AG10803 (cell line): Measurements from ENCODE around the gene TNFSF15.
A peak's percentile ranks its signal among the peaks of the same experiment; 100 is the strongest.

Experiments
- DNase-seq: peaks from one replicate; pipeline ENCODE4 v3.0.0; 2010; ENCODE audit warnings: low read depth
- H3K4me3 ChIP-seq: 2 replicates; pipeline ENCODE4 v1.5.1; 2011; ENCODE audit warnings: mild to moderate bottlenecking, low read length, control low read depth
- TF ChIP-seq, protein P1 (sequence below): conservative IDR thresholded peaks from 2 replicates; pipeline ENCODE4 v1.5.1; 2011; ENCODE audit warnings: mild to moderate bottlenecking, low read length, control low read depth, inconsistent platforms

The TNFSF15 gene

DNA sequence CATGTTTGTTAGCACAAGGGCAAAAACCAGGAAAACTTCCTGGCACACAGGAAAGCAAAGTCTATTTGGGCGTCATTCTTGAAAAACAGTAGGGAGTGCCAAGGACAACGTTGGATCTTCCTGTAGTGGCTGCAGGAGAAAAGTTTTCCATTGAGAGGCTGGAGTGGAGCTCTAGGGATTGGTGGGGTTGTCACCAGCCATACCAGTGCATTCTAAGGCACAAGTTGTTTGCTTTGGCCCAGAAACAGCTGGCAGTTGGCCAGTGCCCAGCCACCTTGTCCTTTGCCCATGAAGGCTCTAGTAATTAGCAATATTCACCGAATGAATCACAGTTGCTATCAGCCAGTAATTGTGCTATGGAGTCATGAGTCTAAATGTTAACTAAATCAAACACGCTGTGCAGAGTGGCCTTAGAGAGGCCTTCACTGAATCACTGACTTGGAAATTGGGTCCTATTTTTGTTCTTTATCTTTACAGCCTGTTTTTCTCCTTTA, 26.4 kb downstream of the TNFSF15 start:
- H3K4me3 ChIP-seq: no peak overlapping the region
- DNase-seq: no peak
- TF ChIP-seq, protein P1, sequence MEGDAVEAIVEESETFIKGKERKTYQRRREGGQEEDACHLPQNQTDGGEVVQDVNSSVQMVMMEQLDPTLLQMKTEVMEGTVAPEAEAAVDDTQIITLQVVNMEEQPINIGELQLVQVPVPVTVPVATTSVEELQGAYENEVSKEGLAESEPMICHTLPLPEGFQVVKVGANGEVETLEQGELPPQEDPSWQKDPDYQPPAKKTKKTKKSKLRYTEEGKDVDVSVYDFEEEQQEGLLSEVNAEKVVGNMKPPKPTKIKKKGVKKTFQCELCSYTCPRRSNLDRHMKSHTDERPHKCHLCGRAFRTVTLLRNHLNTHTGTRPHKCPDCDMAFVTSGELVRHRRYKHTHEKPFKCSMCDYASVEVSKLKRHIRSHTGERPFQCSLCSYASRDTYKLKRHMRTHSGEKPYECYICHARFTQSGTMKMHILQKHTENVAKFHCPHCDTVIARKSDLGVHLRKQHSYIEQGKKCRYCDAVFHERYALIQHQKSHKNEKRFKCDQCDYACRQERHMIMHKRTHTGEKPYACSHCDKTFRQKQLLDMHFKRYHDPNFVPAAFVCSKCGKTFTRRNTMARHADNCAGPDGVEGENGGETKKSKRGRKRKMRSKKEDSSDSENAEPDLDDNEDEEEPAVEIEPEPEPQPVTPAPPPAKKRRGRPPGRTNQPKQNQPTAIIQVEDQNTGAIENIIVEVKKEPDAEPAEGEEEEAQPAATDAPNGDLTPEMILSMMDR: no peak

DNA sequence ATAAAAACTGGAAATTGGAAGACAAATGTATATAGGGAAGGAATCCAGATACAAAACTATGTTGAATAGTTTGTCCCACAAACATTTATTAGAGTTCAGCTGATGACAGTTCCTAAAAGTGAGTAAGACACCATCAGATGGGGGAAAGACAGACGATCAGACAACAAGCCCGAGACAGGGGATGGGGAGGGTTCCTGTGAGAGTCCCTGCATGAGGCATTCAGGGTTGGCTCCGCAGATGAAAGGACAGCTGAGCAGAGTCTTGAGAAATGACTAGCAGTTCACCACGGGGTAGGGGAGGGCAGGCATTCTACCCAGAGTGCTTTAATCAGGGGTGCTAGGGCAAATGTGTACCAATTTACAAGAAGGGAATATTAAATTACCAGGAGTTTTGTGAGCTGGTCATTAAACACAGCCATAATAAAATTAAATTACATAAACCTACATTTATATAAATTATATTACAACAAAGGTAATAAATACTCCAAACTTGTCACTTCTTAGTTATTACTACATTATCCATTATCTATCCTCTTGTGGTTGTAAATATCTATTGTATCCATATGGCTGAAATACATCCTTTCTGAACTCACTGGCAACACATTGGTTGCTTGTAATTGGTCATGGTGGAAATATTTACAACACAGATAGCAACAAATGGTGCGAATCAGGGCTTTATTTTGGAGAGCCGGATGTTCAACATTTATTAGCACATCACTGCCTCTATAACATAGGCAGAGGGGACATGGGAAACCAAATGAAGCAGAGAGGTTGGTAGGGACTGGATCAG, 27.8 kb downstream of the TNFSF15 start:
- peak; percentile 16 for DNase-seq
- TF ChIP-seq, protein P1: no peak
- no peak overlapping the region for H3K4me3 ChIP-seq

DNA sequence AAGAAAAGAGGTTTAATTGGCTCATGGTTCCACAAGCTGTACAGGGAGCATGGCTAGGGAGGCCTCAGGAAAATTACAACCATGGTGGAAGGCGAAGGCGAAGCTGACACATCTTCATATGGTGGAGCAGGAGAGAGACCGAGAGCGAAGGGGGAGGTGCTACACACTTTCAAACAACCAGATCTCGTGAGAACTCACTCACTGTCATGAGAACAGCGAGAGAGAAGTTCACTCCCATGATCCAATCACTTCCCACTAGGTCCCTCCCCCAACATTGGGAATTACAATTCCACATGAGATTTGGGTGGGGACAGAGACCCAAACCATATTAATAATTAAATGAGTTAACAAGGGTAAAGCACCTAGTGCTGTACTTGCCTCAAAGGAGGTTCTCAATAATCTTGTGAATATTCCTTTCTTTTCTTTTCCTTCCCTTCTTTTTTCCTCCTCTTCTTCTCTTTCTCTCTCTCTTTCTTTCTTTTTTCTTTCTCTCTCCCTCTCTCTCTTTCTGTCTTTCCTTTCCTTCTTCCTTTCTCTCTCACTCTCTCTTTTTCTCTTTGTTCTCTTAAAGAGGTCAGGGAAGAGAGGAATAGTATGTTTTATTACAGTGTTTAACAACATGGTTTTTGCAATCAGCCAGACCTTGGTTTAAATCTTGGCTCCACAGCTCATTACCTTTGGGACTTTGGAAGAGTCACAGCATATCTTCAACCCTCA, 29.0 kb downstream of the TNFSF15 start:
- TF ChIP-seq, protein P1: no peak
- no peak overlapping the region for H3K4me3 ChIP-seq
- DNase-seq: no peak

DNA sequence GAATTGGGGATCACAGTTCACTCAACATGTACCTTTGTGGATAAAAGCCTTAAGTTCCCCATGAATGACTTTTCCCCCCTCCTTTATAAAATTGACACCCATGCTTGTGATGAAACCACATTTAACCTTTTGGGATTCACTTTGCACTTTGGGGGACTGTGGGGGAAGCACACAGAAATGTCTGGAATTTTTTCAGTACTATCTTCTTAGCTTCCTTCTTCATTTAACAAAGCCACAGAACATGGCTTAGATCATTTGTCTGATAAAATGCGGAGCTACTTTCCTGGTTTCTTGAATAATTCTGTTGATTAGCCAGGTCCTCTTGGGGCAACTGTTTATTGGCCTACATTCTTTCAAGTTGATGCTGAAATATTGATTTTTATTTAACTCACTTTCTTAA, 29.9 kb downstream of the TNFSF15 start:
- TF ChIP-seq, protein P1: no peak
- no peak for DNase-seq
- H3K4me3 ChIP-seq: no peak overlapping the region

DNA sequence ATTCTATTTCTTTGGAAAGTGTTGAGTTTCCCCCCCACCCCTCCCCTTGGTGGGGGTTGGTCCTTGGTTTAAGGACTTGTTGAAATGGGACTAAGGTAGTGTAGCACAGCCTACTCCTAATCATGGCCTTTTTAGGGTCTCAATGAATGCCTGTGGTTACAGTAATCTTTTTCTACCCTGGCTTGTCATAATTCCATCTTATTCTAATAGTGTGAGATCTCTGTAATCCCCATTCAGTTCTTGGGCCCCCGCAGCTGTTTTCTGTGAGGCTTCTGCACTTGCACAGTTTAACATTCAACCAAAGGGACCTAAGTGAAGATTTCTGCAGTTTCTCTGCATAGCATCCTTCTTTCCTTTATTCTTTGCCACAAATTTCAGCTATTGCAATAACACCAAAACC, 30.7 kb downstream of the TNFSF15 start:
- DNase-seq: no peak
- TF ChIP-seq, protein P1: no peak
- no peak overlapping the region for H3K4me3 ChIP-seq

DNA sequence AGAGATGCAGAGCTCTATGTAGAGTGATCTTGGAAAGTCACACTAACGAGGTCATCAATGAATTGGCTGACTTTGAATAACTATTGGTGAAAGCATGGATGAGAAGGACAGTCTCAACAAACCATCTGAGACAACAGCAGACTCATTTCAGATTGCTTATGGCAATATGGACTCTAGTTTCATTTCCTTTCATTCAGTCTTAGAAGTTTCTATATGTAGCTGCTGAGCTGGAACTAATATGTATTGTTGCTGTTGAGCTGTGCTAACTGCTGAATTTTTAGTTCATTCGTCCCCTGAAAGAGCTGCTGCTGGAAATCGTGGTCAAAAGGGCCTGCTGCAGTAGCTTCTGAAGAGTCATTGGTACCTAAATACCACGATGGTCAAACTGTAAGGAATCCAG, 31.3 kb downstream of the TNFSF15 start:
- H3K4me3 ChIP-seq: no peak overlapping the region
- DNase-seq: no peak
- TF ChIP-seq, protein P1: no peak

DNA sequence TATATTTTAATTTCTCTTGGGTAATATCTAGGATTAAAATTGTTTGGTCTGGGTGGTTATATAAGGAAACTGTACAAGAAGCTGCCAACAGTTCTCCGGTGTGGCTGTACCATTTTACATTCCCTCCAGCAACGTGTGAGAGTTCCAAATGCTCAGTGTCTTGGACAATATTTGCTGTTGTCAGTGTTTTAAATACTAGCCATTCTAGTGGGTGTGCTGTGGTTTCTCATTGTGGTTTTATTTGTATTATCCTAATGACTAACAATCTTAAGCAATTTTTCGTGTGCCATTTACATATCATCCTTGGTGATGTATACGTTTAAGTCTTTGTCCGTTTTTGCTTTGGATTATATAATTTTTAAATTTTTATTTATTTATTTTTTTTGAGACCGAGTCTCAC, 34.0 kb downstream of the TNFSF15 start:
- peak; percentile 28 for DNase-seq
- TF ChIP-seq, protein P1: no peak
- H3K4me3 ChIP-seq: no peak overlapping the region
